A204.1 (cell line): ENCODE results near the gene CARMIL1.
"Not testable (repeated sequence)": the region's sequence is repeated elsewhere in the genome, so short reads cannot be mapped to it uniquely, and the experiment has no call there.

Experiments used
- FAIRE-seq: peaks from 2 replicates; lab custom pipeline; 2012; peaks lifted over from hg19 to GRCh38; lab: Jason Lieb, UNC

The CARMIL1 gene

DNA sequence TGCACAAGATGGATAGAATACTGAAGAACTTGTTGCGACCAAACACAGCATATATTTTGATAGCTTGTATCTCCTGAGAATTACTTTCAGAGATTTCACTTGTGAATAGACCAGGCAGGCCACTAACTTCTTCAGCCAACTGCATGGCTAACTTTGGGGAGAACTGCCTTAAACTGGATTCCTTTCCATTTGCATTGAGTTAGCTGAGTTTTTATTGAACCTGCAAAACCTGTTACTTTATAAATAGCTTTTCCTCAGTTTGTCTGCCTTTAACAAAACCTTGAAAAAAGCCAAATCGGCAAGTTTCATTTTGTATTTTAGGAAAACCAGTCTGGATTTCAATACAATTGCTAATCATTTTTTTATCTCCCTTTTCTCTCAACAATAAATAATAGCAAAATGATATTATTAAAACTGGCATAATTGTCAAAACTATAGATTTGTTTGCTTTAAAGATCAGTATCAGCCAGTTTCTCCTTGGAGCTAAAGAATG lies 300.3 kb downstream of the CARMIL1 start:
- no peak for FAIRE-seq

GRCh38 chr6:25579902-25580495 lies 300.8 kb downstream of the CARMIL1 start:
- FAIRE-seq: no peak

GRCh38 chr6:25582101-25582500 lies 302.9 kb downstream of the CARMIL1 start:
- no peak for FAIRE-seq

DNA sequence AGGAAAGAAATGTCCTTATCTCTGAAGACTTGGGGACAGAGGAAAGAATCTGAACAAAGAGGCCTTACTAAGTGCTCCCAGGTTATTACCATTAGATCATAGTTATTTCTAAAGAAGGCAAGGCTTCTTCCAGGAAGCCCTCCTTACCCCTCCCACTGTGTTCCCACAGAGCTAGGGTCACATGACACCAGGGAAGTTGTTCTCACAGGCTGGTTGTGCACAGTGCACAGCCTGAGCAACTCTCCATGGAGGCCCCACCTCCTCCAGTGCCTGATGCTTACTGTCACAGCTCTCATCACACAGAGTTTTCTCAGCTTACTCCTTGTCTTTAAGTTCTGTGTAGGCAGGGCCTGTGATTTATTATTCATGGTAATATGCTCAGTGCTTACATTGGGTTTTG lies 303.9 kb downstream of the CARMIL1 start:
- FAIRE-seq: no peak

DNA sequence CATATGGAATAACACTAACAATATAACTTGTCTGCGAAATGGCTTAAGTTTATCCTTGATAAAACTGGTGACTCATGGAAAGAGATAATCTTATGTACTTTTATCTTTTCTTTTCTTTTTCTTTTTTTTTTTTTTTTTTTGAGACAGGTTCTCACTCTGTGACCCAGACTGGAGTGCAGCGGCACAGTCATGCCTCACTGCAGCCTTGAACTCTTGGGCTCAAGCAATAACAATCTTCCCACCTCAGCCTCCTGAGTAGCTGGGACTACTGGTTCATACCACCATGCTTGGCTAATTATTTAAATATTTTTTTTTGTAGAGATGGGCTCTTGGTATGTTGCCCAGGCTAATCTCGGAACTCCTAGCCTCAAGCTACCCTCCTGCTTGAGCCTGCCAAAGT lies 304.7 kb downstream of the CARMIL1 start:
- no peak for FAIRE-seq

DNA sequence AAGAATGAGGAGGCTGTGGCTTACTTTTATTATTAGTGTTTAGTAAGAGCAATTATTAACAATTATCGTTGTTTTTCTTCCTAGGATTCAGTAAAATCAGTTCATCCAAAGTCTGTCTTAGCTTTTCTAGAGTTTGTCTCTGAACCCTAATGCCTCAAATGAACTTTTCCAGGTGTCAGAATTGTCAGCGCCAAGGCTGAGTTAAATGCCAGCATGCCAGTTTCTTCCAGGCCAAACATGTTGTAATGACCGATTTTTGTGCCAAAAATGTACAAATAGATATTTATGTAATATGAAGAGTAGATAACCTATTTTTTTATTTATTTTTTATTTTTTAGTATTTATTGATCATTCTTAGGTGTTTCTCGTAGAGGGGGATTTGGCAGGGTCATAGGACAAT lies 306.1 kb downstream of the CARMIL1 start:
- no peak for FAIRE-seq

DNA sequence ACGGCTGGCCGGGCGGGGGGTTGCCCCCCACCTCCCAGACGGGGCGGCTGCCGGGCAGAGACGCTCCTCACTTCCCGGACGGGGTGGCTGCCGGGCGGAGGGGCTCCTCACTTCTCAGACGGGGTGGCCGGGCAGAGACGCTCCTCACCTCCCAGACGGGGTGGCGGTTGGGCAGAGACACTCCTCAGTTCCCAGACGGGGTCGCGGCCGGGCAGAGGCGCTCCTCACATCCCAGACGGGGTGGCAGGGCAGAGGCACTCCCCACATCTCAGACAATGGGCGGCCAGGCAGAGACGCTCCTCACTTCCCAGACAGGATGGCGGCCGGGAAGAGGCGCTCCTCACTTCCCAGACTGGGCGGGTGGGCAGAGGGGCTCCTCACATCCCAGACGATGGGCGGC lies 306.9 kb downstream of the CARMIL1 start:
- FAIRE-seq: not testable (repeated sequence)

GRCh38 chr6:25586927-25587326 lies 307.8 kb downstream of the CARMIL1 start:
- no peak for FAIRE-seq

DNA sequence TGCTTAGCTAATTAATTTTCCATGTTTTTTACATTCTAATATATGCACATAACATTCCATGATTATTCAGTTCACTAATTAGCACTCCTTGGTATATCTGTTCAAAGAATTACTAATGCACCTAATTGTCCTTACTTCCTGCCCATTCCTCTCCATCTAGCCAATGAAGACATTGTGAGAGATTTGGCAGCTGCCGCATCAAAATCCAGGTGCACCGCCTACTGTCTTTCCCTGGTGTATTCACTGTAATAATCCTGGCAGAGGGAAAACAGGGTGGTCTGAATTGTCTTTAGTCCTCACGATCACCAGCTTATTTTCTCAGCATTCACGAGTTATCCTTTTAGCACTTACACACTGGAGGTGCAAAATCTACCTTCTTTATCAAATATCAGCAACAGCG lies 311.8 kb downstream of the CARMIL1 start:
- no peak for FAIRE-seq

- FAIRE-seq: no peak
These were observed 318.0 kb downstream of the CARMIL1 start for GRCh38 chr6:25596928-25597818.

GRCh38 chr6:25599516-25600085 lies 320.4 kb downstream of the CARMIL1 start:
- FAIRE-seq: no peak

GRCh38 chr6:25601800-25602673 lies 322.9 kb downstream of the CARMIL1 start:
- peak; percentile 98 for FAIRE-seq

DNA sequence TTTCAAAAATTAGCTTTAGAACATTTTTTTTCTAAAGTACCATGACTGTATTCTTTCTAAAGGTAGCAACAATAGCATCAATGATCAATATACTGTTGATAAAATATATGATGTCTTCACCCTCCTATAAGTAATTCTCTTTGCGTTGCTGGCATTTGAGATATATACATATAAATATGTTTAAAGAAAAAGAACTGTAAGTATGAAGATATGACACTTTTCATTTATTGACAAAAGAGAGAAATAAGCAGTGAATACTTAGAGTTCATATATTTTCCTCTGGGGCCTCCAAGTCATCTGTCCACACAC lies 323.5 kb downstream of the CARMIL1 start:
- no peak for FAIRE-seq

- FAIRE-seq: no peak
These were observed 324.1 kb downstream of the CARMIL1 start for GRCh38 chr6:25603251-25603650.

GRCh38 chr6:25606151-25606550 lies 327.0 kb downstream of the CARMIL1 start:
- no peak for FAIRE-seq

DNA sequence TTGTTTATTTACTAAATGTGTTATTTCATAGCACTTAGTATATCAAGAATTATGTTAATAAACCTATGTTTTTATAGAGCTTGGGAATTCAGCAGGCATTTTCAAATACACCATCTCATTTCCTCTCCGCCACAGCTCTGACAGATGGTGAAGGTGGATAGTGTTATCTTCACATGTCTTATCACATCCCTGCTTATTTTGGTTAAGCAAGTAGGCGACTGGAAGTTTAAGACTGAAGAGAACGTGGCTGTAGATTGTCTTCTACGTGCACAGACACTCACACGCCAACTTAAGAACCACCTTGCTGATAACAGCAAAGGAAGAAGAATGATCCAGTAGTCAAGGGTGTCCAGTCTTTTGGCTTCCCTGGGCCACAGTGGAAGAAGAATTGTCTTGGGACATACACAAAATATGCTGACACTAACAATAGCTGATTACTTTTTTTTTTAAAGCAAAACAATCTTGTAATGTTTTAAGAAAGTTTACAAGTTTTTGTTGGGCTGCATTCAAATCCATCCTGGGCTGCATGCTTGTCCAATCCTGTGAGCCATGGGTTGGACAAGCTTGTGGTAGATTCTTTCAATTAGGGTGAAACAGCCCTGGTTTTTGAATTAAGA lies 329.5 kb downstream of the CARMIL1 start:
- no peak for FAIRE-seq

DNA sequence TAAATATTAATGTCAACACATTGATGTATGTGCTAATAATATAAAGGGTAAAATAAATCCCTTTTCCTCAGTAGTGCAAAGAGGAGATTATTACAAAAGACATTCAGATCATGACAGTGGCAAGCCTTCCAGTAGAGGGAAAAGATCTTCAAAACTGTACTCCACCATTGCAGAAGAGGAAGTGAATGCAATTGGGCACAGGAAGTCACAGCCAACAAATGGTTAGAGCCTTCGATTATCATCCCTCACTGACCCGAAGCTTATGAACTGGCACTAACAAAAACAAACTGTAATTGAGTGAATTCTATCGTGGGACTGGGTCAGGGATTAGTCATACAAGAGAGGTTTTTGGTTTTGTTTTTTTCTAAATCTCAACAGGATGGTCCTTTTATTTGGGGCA lies 333.5 kb downstream of the CARMIL1 start:
- FAIRE-seq: no peak

- no peak for FAIRE-seq
These were observed 334.2 kb downstream of the CARMIL1 start for GRCh38 chr6:25613415-25613814.

- FAIRE-seq: no peak
These were observed 334.9 kb downstream of the CARMIL1 start for GRCh38 chr6:25614052-25614451.

DNA sequence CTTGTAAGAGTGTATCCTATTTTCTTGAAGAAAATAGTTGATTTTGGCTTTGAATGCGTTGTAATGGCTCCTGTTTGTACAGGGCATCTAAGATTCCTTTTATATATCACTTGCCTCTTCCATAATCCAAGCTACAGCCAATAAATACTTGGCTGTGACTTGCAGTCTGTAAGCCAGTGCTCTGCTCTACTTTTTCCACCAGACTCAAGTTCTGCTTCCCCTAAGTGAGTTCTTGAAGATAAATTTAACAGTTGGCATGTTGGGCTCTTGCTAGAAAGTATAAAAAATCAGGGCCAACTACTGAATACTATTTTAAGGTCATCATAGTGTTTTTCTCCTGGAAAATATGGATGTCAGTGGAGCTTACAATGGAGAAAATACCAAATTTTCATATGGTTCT lies 336.3 kb downstream of the CARMIL1 start:
- no peak for FAIRE-seq

GRCh38 chr6:25617997-25618396 lies 338.8 kb downstream of the CARMIL1 start:
- no peak for FAIRE-seq

GRCh38 chr6:25619217-25619616 lies 340.0 kb downstream of the CARMIL1 start:
- no peak for FAIRE-seq
